ACC112 (cell line): ENCODE data around the gene SOWAHB.

Experiments used
- H2AFZ ChIP-seq: fragments of 200-600 bp; sonication (generic); one replicate; pipeline ENCODE4 v1.6.0; 2017; ENCODE audit warnings: antibody characterized with exemption, low read length; ENCODE audit not compliant: unreplicated experiment
- H3K27ac ChIP-seq: fragments of 200-600 bp; sonication (generic); 2 replicates; pipeline ENCODE4 v1.5.1; 2014; ENCODE audit warnings: low read depth, mild to moderate bottlenecking, antibody characterized with exemption, low read length, moderate library complexity
- H3K27me3 ChIP-seq: fragments of 200-600 bp; sonication (generic); 2 replicates; pipeline ENCODE4 v1.6.1; 2014; ENCODE audit warnings: mild to moderate bottlenecking, antibody characterized with exemption, low read length, moderate library complexity, mixed read lengths; ENCODE audit not compliant: insufficient read depth
- H3K36me3 ChIP-seq: fragments of 200-600 bp; sonication (generic); 2 replicates; pipeline ENCODE4 v1.6.1; 2016; ENCODE audit warnings: mild to moderate bottlenecking, antibody characterized with exemption, low read length, moderate library complexity, mixed read lengths; ENCODE audit not compliant: insufficient read depth
- H3K4me1 ChIP-seq: fragments of 200-600 bp; sonication (generic); one replicate; pipeline ENCODE4 v1.6.1; 2016; ENCODE audit warnings: low read length, mixed read lengths; ENCODE audit not compliant: insufficient read depth, unreplicated experiment, control insufficient read depth
- H3K4me3 ChIP-seq: fragments of 200-600 bp; sonication (generic); 2 replicates; pipeline ENCODE4 v1.5.1; 2014; ENCODE audit warnings: mild to moderate bottlenecking, low read depth, low read length
- H3K79me2 ChIP-seq: fragments of 200-600 bp; sonication (generic); one replicate; pipeline ENCODE4 v1.6.0; 2016; ENCODE audit warnings: low read length; ENCODE audit not compliant: control insufficient read depth, unreplicated experiment, insufficient read depth

Gene SOWAHB

GRCh38 chr4:76923619-76924357 is 25.8 kb upstream of the SOWAHB start:
- Histone ChIP-seq H3K27ac (no peak overlapping the region), H3K27me3 (no peaks in the 10 kb centered on the region), H3K36me3 (no peaks in the 10 kb centered on the region), H2AFZ (no peak overlapping the region), H3K79me2 (no peaks in the 10 kb centered on the region), H3K4me1 (no peaks in the 10 kb centered on the region), H3K4me3 (no peak overlapping the region)

- H3K79me2 ChIP-seq: no peaks in the 10 kb centered on the region
- no peak overlapping the region for H2AFZ ChIP-seq
- H3K27me3 ChIP-seq: no peaks in the 10 kb centered on the region
- H3K4me1 ChIP-seq: no peaks in the 10 kb centered on the region
- no peak overlapping the region for H3K27ac ChIP-seq
- no peaks in the 10 kb centered on the region for H3K36me3 ChIP-seq
- H3K4me3 ChIP-seq: no peak overlapping the region
Measured at GRCh38 chr4:76920715-76921114, 22.8 kb upstream of the SOWAHB start.

GRCh38 chr4:76909711-76910110 is 11.8 kb upstream of the SOWAHB start:
- peaks cover 24% of the 10 kb centered on the region for H3K27me3 ChIP-seq
- no peak overlapping the region for H3K27ac ChIP-seq
- H3K79me2 ChIP-seq: no peaks in the 10 kb centered on the region
- H3K36me3 ChIP-seq: no peaks in the 10 kb centered on the region
- no peaks in the 10 kb centered on the region for H3K4me1 ChIP-seq
- no peak overlapping the region for H2AFZ ChIP-seq
- no peak overlapping the region for H3K4me3 ChIP-seq

GRCh38 chr4:76905521-76905920 is 7.6 kb upstream of the SOWAHB start:
- Histone ChIP-seq H3K4me1 (no peaks in the 10 kb centered on the region), H3K4me3 (no peak overlapping the region), H3K27me3 (peaks cover 39% of the 10 kb centered on the region), H3K36me3 (no peaks in the 10 kb centered on the region), H3K79me2 (no peaks in the 10 kb centered on the region), H2AFZ (no peak overlapping the region), H3K27ac (no peak overlapping the region)

GRCh38 chr4:76904646-76905190 is 6.8 kb upstream of the SOWAHB start:
- Histone ChIP-seq H2AFZ (no peak overlapping the region), H3K27me3 (peaks cover 38% of the 10 kb centered on the region), H3K4me3 (no peak overlapping the region), H3K79me2 (no peaks in the 10 kb centered on the region), H3K36me3 (no peaks in the 10 kb centered on the region), H3K4me1 (no peaks in the 10 kb centered on the region), H3K27ac (no peak overlapping the region)

GRCh38 chr4:76902233-76902890 is 4.4 kb upstream of the SOWAHB start:
- H3K27ac ChIP-seq: no peak overlapping the region

GRCh38 chr4:76898949-76899645 is 1.2 kb upstream of the SOWAHB start:
- H3K36me3 ChIP-seq: no peaks in the 10 kb centered on the region
- H3K4me1 ChIP-seq: no peaks in the 10 kb centered on the region
- peaks cover 80% of the 10 kb centered on the region for H3K27me3 ChIP-seq
- no peaks in the 10 kb centered on the region for H3K79me2 ChIP-seq
- H3K4me3 ChIP-seq: no peak overlapping the region
- H2AFZ ChIP-seq: no peak overlapping the region
- H3K27ac ChIP-seq: no peak overlapping the region

More at GRCh38 chr4:76902233-76902890, 4.4 kb upstream of the SOWAHB start:
- Histone ChIP-seq H3K36me3 (no peaks in the 10 kb centered on the region), H3K4me3 (no peak overlapping the region), H3K4me1 (no peaks in the 10 kb centered on the region), H2AFZ (no peak overlapping the region), H3K27me3 (peaks cover 50% of the 10 kb centered on the region), H3K79me2 (no peaks in the 10 kb centered on the region)

- Histone ChIP-seq H3K27ac (no peak overlapping the region), H3K36me3 (no peaks in the 10 kb centered on the region), H3K27me3 (peaks cover 88% of the 10 kb centered on the region), H3K4me3 (peak overlapping the region; percentile 61), H3K4me1 (no peaks in the 10 kb centered on the region), H3K79me2 (no peaks in the 10 kb centered on the region), H2AFZ (no peak overlapping the region)
Measured at GRCh38 chr4:76898385-76898692, 395 bp upstream of the SOWAHB start.

GRCh38 chr4:76896614-76897535 is 1.1 kb downstream of the SOWAHB start:
- Histone ChIP-seq H3K36me3 (no peaks in the 10 kb centered on the region), H3K27me3 (peaks cover 95% of the 10 kb centered on the region), H3K27ac (no peak overlapping the region), H3K4me1 (no peaks in the 10 kb centered on the region), H3K79me2 (no peaks in the 10 kb centered on the region), H2AFZ (no peak overlapping the region), H3K4me3 (peak overlapping the region; percentile 61)

GRCh38 chr4:76896048-76896447 is 1.9 kb downstream of the SOWAHB start:
- Histone ChIP-seq H2AFZ (no peak overlapping the region), H3K4me1 (no peaks in the 10 kb centered on the region), H3K79me2 (no peaks in the 10 kb centered on the region), H3K27ac (no peak overlapping the region), H3K27me3 (peaks cover 97% of the 10 kb centered on the region), H3K4me3 (no peak overlapping the region), H3K36me3 (no peaks in the 10 kb centered on the region)
